GM23338 (cell line): Measurements from ENCODE around the gene TMEM187. TPM values are rescaled to one million over a fixed set of nuclear protein-coding genes. Genes with fewer than 3 reads are reported as not detected.

Experiments used
- ATAC-seq: fragments of 200-7000 bp; cut with Tn5 transposase; 3 replicates; pipeline ENCODE4 v1.9.1; 2020
- DNase-seq: peaks from one replicate; pipeline ENCODE4 v3.0.0-alpha.2; 2015; ENCODE audit warnings: low spot score
- H2AFZ ChIP-seq: fragments of 200-600 bp; sonication (generic); 2 replicates; pipeline ENCODE4 v1.8.0; 2016; ENCODE audit warnings: antibody characterized with exemption, mild to moderate bottlenecking, moderate library complexity
- H3F3A ChIP-seq: fragments of 200-600 bp; sonication (generic); replicated peaks from 2 replicates; pipeline ENCODE4 v1.8.0; 2017; ENCODE audit warnings: antibody characterized with exemption, mixed run types, low read depth
- H3K27ac ChIP-seq: fragments of 200-600 bp; sonication (generic); 2 replicates; pipeline ENCODE4 v1.6.1; 2016; ENCODE audit warnings: low read depth
- H3K27me3 ChIP-seq: fragments of 200-600 bp; sonication (generic); 2 replicates; pipeline ENCODE4 v1.8.0; 2016; ENCODE audit warnings: mild to moderate bottlenecking, mixed run types, moderate library complexity; ENCODE audit not compliant: insufficient read depth
- H3K36me3 ChIP-seq: fragments of 200-600 bp; sonication (generic); 2 replicates; pipeline ENCODE4 v1.8.0; 2016; ENCODE audit warnings: mild to moderate bottlenecking; ENCODE audit not compliant: insufficient read depth
- H3K4me1 ChIP-seq: fragments of 200-600 bp; sonication (generic); 2 replicates; pipeline ENCODE4 v1.8.0; 2016; ENCODE audit warnings: mild to moderate bottlenecking, moderate library complexity; ENCODE audit not compliant: insufficient read depth
- H3K4me2 ChIP-seq: fragments of 200-600 bp; sonication (generic); 2 replicates; pipeline ENCODE4 v1.7.1; 2017; ENCODE audit warnings: mixed run types
- H3K4me3 ChIP-seq: fragments of 200-600 bp; sonication (generic); 2 replicates; pipeline ENCODE4 v1.6.1; 2016; ENCODE audit warnings: mixed run types
- H3K79me2 ChIP-seq: fragments of 200-600 bp; sonication (generic); replicated peaks from 2 replicates; pipeline ENCODE4 v1.8.0; 2017; ENCODE audit warnings: mild to moderate bottlenecking; ENCODE audit not compliant: insufficient read depth
- H3K9me2 ChIP-seq: fragments of 200-600 bp; sonication (generic); 2 replicates; pipeline ENCODE4 v1.8.0; 2017; ENCODE audit not compliant: insufficient read depth
- H4K20me1 ChIP-seq: fragments of 200-600 bp; sonication (generic); replicated peaks from 2 replicates; pipeline ENCODE4 v1.8.0; 2017; ENCODE audit warnings: mild to moderate bottlenecking; ENCODE audit not compliant: insufficient read depth
- H3K27ac Mint-ChIP-seq: 2 replicates; pipeline ENCODE4 v1.8.0; 2020; ENCODE audit warnings: inconsistent platforms, mild to moderate bottlenecking, moderate library complexity, mixed read lengths
- H3K27me3 Mint-ChIP-seq: 3 replicates; pipeline ENCODE4 v1.8.0; 2022; ENCODE audit warnings: low read depth, mild to moderate bottlenecking, moderate library complexity, mixed read lengths, inconsistent platforms; ENCODE audit not compliant: insufficient read depth, poor library complexity
- H3K36me3 Mint-ChIP-seq: 3 replicates; pipeline ENCODE4 v1.8.0; 2021; ENCODE audit warnings: low read depth, mild to moderate bottlenecking, inconsistent platforms, moderate library complexity, mixed read lengths
- H3K4me1 Mint-ChIP-seq: 3 replicates; pipeline ENCODE4 v1.8.0; 2020; ENCODE audit warnings: mild to moderate bottlenecking, inconsistent platforms, mixed read lengths
- H3K4me3 Mint-ChIP-seq: 3 replicates; pipeline ENCODE4 v1.8.0; 2021; ENCODE audit warnings: moderate library complexity, mild to moderate bottlenecking, inconsistent platforms, mixed read lengths
- H3K9me3 Mint-ChIP-seq: 3 replicates; pipeline ENCODE4 v1.8.0; 2020; ENCODE audit warnings: moderate library complexity, mild to moderate bottlenecking, inconsistent platforms, mixed read lengths
- CREB1 ChIP-seq: fragments of 250-450 bp; sonication (Bioruptor Pico); IDR thresholded peaks from 2 replicates; pipeline ENCODE4 v1.5.0; 2020; ENCODE audit warnings: low read depth, mild to moderate bottlenecking, moderate library complexity
- CTCF ChIP-seq, 2 experiments: fragments of 200-600 bp in 1 of 2; sonication (generic) in 1 of 2; conservative IDR thresholded peaks; 2 replicates each; pipeline versions ENCODE4 v1.5.1 to v1.6.1; 2016 to 2017; ENCODE audit warnings: antibody characterized with exemption in 2 of 2, low read depth in 2 of 2, mild to moderate bottlenecking in 2 of 2, moderate library complexity in 1 of 2
- ETS1 ChIP-seq: IDR thresholded peaks from 2 replicates; pipeline ENCODE4 v1.6.1; 2016; ENCODE audit warnings: antibody characterized with exemption
- NANOG ChIP-seq: IDR thresholded peaks from 2 replicates; pipeline ENCODE4 v1.6.1; 2016; ENCODE audit warnings: antibody characterized with exemption, borderline replicate concordance
- STAT1 ChIP-seq: IDR thresholded peaks from one replicate; pipeline ENCODE4 v1.6.1; 2016; ENCODE audit warnings: antibody characterized with exemption; ENCODE audit not compliant: unreplicated experiment
- ZNF114 ChIP-seq: fragments of 250-450 bp; sonication (Bioruptor Pico); IDR thresholded peaks from 2 replicates; pipeline ENCODE4 v1.5.0; 2020; ENCODE audit warnings: mild to moderate bottlenecking, moderate library complexity
- ZNF331 ChIP-seq: fragments of 250-450 bp; sonication (Bioruptor Pico); IDR thresholded peaks from 2 replicates; pipeline ENCODE4 v1.5.0; 2020; ENCODE audit warnings: low read depth, mild to moderate bottlenecking, moderate library complexity
- ZNF462 ChIP-seq: fragments of 250-450 bp; sonication (Bioruptor Pico); IDR thresholded peaks from 2 replicates; pipeline ENCODE4 v1.5.0; 2020; ENCODE audit warnings: mild to moderate bottlenecking, moderate library complexity
- polyA plus RNA-seq: library from polyadenylated mRNA; unstranded; fragments of >200 nt; fragmentation: Nextera tagmentation; extraction: Ambion mirVana; gene quantifications from 2 replicates; pipeline ENCODE4 v1.2.1, GENCODE V29; 2016
- total RNA-seq: library from RNA; depleted of rRNA; stranded (reverse); fragments of >200 nt; shearing (Covaris generic); gene quantifications from 2 replicates; pipeline ENCODE4 v1.2.3, GENCODE V29; 2014

The TMEM187 gene
- total and polyA plus RNA-seq, 2 experiments from 2014 or later = 2.5 to 4.4 TPM

- no peak for TF ChIP-seq CTCF (conservative IDR thresholded peaks at IDR 0.05; ENCODE audit: low read depth in 2 of 2)
- TF ChIP-seq ZNF114 (CRISPR knock-in tag) = no peak
- TF ChIP-seq ZNF331 (CRISPR knock-in tag) = no peak
- no peak for TF ChIP-seq ETS1
These were observed 17.6 kb downstream of the TMEM187 start (continued) for GRCh38 chrX:153989973-153990655.

GRCh38 chrX:153991013-153991580 is 18.5 kb downstream of the TMEM187 start:
- Histone ChIP-seq H2AFZ (no peak overlapping the region), H3K4me1 (no peaks in the 10 kb centered on the region), H3K27me3 (no peaks in the 10 kb centered on the region), H4K20me1 (no peaks in the 10 kb centered on the region), H3K4me3 (no peak overlapping the region), H3K4me2 (no peak overlapping the region), H3K79me2 (no peaks in the 10 kb centered on the region), H3K36me3 (no peaks in the 10 kb centered on the region), H3K9me2 (no peaks in the 10 kb centered on the region), H3F3A (no peaks in the 10 kb centered on the region), H3K27ac (no peak overlapping the region)
- H3K27me3 Mint-ChIP-seq = peaks cover 2% of the 10 kb centered on the region
- H3K27ac Mint-ChIP-seq = no peak overlapping the region
- no peaks in the 10 kb centered on the region for H3K4me1 Mint-ChIP-seq
- no peaks in the 10 kb centered on the region for H3K9me3 Mint-ChIP-seq
- H3K36me3 Mint-ChIP-seq = no peaks in the 10 kb centered on the region
- ATAC-seq = no peak
- H3K4me3 Mint-ChIP-seq = no peak overlapping the region
- no peak for DNase-seq
- TF ChIP-seq ZNF114 (CRISPR knock-in tag) = no peak
- TF ChIP-seq CTCF (conservative IDR thresholded peaks at IDR 0.05; ENCODE audit: low read depth in 2 of 2) = no peak
- TF ChIP-seq CREB1 (CRISPR knock-in tag) = no peak
- no peak for TF ChIP-seq NANOG
- no peak for TF ChIP-seq STAT1
- TF ChIP-seq ZNF462 (CRISPR knock-in tag) = no peak
